Measurements from ENCODE around the gene RICTOR. TPM values are rescaled to one million over a fixed set of nuclear protein-coding genes. Genes with fewer than 3 reads are reported as not detected.

RICTOR gene
- total RNA-seq, 6 donors from 2014 or later: 30.4 to 88.8 (median 38.1) TPM

- Histone ChIP-seq H3K4me1 (peaks cover 9 to 22% (median 14%) of the 10 kb centered on the region in 4 donors), H3K27me3 (no peaks in the 10 kb centered on the region), H3K9me3 (no peaks in the 10 kb centered on the region), H3K4me3 (no peak overlapping the region), H3K36me3 (peaks cover 0 to 3% (median 0%) of the 10 kb centered on the region in 4 donors), H3K27ac (no peak overlapping the region)
- ATAC-seq (ENCODE audit: low FRiP score in 2 of 2): no peak
- no peak for TF ChIP-seq POLR2AphosphoS5 (IDR thresholded peaks at IDR 0.05)
- no peak for TF ChIP-seq POLR2A (IDR thresholded peaks at IDR 0.05)
- no peak for TF ChIP-seq CTCF (IDR thresholded peaks at IDR 0.05)
- no peak for TF ChIP-seq EP300 (IDR thresholded peaks at IDR 0.05)
- no peak for DNase-seq
- WGBS, 2 donors: 83 to 88% methylated on average over 1 of the region's 1 CpG
Measured at GRCh38 chr5:39031041-39031440, 43.2 kb downstream of the RICTOR start.

GRCh38 chr5:39025456-39025855 lies 48.7 kb downstream of the RICTOR start:
- DNase-seq (no peak), ATAC-seq (ENCODE audit: low FRiP score in 2 of 2) (no peak)
- H3K4me3 ChIP-seq: no peak overlapping the region
- no peaks in the 10 kb centered on the region for H3K27me3 ChIP-seq
- no peaks in the 10 kb centered on the region for H3K9me3 ChIP-seq
- H3K27ac ChIP-seq: no peak overlapping the region
- 93 to 96% methylated on average over 4 of the region's 4 CpGs for WGBS, 2 donors
- TF ChIP-seq POLR2A (IDR thresholded peaks at IDR 0.05) (no peak), POLR2AphosphoS5 (IDR thresholded peaks at IDR 0.05) (no peak), CTCF (IDR thresholded peaks at IDR 0.05) (no peak), EP300 (IDR thresholded peaks at IDR 0.05) (no peak)
- peaks cover 0 to 14% (median 8%) of the 10 kb centered on the region in 4 donors for H3K4me1 ChIP-seq
- peaks cover 0 to 3% (median 0%) of the 10 kb centered on the region in 4 donors for H3K36me3 ChIP-seq

GRCh38 chr5:39024884-39025283 lies 49.3 kb downstream of the RICTOR start:
- peaks cover 0 to 7% (median 2%) of the 10 kb centered on the region in 4 donors for H3K36me3 ChIP-seq
- DNase-seq (no peak), ATAC-seq (ENCODE audit: low FRiP score in 2 of 2) (no peak)
- H3K27me3 ChIP-seq: no peaks in the 10 kb centered on the region
- H3K4me1 ChIP-seq: peaks cover 0 to 14% (median 8%) of the 10 kb centered on the region in 4 donors
- TF ChIP-seq EP300 (IDR thresholded peaks at IDR 0.05) (no peak), POLR2A (IDR thresholded peaks at IDR 0.05) (no peak), CTCF (IDR thresholded peaks at IDR 0.05) (no peak), POLR2AphosphoS5 (IDR thresholded peaks at IDR 0.05) (no peak)
- no peaks in the 10 kb centered on the region for H3K9me3 ChIP-seq
- no peak overlapping the region for H3K4me3 ChIP-seq
- H3K27ac ChIP-seq: no peak overlapping the region

GRCh38 chr5:39024005-39024404 lies 50.2 kb downstream of the RICTOR start:
- Histone ChIP-seq H3K4me3 (no peak overlapping the region), H3K27ac (no peak overlapping the region), H3K27me3 (no peaks in the 10 kb centered on the region), H3K4me1 (peaks cover 0 to 14% (median 8%) of the 10 kb centered on the region in 4 donors), H3K36me3 (peaks cover 0 to 11% (median 4%) of the 10 kb centered on the region in 4 donors), H3K9me3 (no peaks in the 10 kb centered on the region)
- WGBS, 2 donors: 84 to 88% methylated on average over 7 of the region's 7 CpGs
- no peak for TF ChIP-seq POLR2A (IDR thresholded peaks at IDR 0.05)
- no peak for TF ChIP-seq CTCF (IDR thresholded peaks at IDR 0.05)
- TF ChIP-seq POLR2AphosphoS5 (IDR thresholded peaks at IDR 0.05): no peak
- no peak for TF ChIP-seq EP300 (IDR thresholded peaks at IDR 0.05)
- DNase-seq (no peak), ATAC-seq (ENCODE audit: low FRiP score in 2 of 2) (no peak)

GRCh38 chr5:39023121-39023520 lies 51.1 kb downstream of the RICTOR start:
- Histone ChIP-seq H3K9me3 (no peaks in the 10 kb centered on the region), H3K4me1 (peaks cover 0 to 14% (median 8%) of the 10 kb centered on the region in 4 donors), H3K27ac (no peak overlapping the region), H3K27me3 (no peaks in the 10 kb centered on the region), H3K36me3 (peaks cover 0 to 19% (median 3%) of the 10 kb centered on the region in 4 donors), H3K4me3 (no peak overlapping the region)
- WGBS, 2 donors: 87 to 90% methylated on average over 4 of the region's 4 CpGs
- no peak for DNase-seq
- ATAC-seq (ENCODE audit: low FRiP score in 2 of 2): no peak
- no peak for TF ChIP-seq CTCF (IDR thresholded peaks at IDR 0.05)
- no peak for TF ChIP-seq POLR2AphosphoS5 (IDR thresholded peaks at IDR 0.05)
- TF ChIP-seq EP300 (IDR thresholded peaks at IDR 0.05): no peak
- no peak for TF ChIP-seq POLR2A (IDR thresholded peaks at IDR 0.05)
